Measurements from ENCODE around the gene PHACTR2.

DNA sequence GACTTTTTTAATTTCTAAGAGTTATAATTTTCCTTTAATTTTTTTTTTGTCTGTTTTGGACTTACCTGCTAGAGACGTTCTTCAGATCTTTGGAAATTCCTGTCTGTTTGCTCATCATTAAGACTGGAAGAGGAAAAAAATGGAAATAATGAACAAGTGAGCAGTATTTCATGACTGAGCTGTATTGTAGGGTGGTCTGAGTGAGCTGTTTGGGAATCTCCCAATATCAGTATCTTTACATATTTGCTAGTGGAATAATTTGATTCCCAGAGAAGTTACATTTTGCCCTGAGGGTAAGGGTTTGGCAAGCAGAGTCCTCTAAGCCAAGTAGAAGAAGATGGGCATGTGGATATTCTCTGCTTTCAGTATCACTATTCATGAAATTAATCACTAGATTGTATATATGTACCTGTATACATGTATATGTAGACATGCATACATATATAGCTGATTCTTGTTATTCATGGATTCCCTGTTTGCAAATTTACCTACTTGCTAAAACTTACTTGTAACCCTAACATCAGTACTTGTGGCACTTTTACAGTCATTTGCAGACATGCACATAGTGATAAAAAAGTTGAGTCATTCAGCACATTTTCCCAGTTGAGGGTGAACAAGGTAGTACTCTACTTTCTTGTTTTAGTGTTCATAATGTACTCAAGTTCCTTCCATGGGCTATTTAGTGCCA, 200.0 kb downstream of the PHACTR2 start:
- TF ChIP-seq, protein P1, sequence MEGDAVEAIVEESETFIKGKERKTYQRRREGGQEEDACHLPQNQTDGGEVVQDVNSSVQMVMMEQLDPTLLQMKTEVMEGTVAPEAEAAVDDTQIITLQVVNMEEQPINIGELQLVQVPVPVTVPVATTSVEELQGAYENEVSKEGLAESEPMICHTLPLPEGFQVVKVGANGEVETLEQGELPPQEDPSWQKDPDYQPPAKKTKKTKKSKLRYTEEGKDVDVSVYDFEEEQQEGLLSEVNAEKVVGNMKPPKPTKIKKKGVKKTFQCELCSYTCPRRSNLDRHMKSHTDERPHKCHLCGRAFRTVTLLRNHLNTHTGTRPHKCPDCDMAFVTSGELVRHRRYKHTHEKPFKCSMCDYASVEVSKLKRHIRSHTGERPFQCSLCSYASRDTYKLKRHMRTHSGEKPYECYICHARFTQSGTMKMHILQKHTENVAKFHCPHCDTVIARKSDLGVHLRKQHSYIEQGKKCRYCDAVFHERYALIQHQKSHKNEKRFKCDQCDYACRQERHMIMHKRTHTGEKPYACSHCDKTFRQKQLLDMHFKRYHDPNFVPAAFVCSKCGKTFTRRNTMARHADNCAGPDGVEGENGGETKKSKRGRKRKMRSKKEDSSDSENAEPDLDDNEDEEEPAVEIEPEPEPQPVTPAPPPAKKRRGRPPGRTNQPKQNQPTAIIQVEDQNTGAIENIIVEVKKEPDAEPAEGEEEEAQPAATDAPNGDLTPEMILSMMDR (IDR thresholded peaks at IDR 0.05), result no peak
- no peak for TF ChIP-seq POLR2A (IDR thresholded peaks at IDR 0.05)
